Stomach (tissue), 9 donors: ENCODE data around the gene CHD9. TPM values are rescaled to one million over a fixed set of nuclear protein-coding genes. Genes with fewer than 3 reads are reported as not detected.

Experiments used
- DNase-seq, 2 donors: peaks; one replicate each; pipeline versions ENCODE4 v3.0.0 to v3.0.0-alpha.2; 2013 to 2019
- H3K27ac ChIP-seq, 5 donors: fragments of 200-600 bp in 4 of 5; sonication (generic) in 4 of 5; one replicate each; pipeline ENCODE4 v1.5.1; 2013 to 2019; ENCODE audit warnings: mild to moderate bottlenecking in 1 of 5, moderate library complexity in 1 of 5
- H3K27me3 ChIP-seq, 3 donors: fragments of 200-600 bp; sonication (generic); one replicate each; pipeline ENCODE4 v1.5.1; 2017 to 2019; ENCODE audit warnings: mixed run types in 1 of 3
- H3K36me3 ChIP-seq, 4 donors: fragments of 200-600 bp; sonication (generic); 1 replicate in 3 of 4; 2 replicates in 1 of 4; pipeline ENCODE4 v1.5.1; 2016 to 2019
- H3K4me1 ChIP-seq, 4 donors: fragments of 200-600 bp; sonication (generic); one replicate each; pipeline ENCODE4 v1.5.1; 2016 to 2019
- H3K4me3 ChIP-seq, 4 donors: fragments of 200-600 bp; sonication (generic) in 3 of 4; one replicate each; pipeline ENCODE4 v1.5.1; 2016 to 2019; ENCODE audit warnings: mild to moderate bottlenecking in 1 of 4
- H3K9me3 ChIP-seq, 4 donors: fragments of 200-600 bp; sonication (generic); one replicate each; pipeline ENCODE4 v1.5.1; 2016 to 2019
- CTCF ChIP-seq, 7 experiments: fragments of 450-650 bp in 4 of 7; fragments of 200-600 bp in 3 of 7; sonication (generic) in 3 of 7; IDR thresholded peaks; one replicate each; pipeline ENCODE4 v1.5.1; 2016 to 2019; ENCODE audit warnings: antibody characterized with exemption in 7 of 7, control low read depth in 2 of 7, mild to moderate bottlenecking in 1 of 7
- EP300 ChIP-seq: sonication (generic); formaldehyde crosslinking; IDR thresholded peaks from one replicate; pipeline ENCODE4 v1.6.1; 2017; ENCODE audit warnings: antibody characterized with exemption
- POLR2A ChIP-seq, 4 donors: fragments of 450-650 bp; IDR thresholded peaks; one replicate each; pipeline ENCODE4 v1.6.1; 2016; ENCODE audit warnings: antibody characterized with exemption in 4 of 4, control low read depth in 2 of 4, mild to moderate bottlenecking in 1 of 4, moderate library complexity in 1 of 4
- POLR2AphosphoS5 ChIP-seq, 3 donors: sonication (generic); formaldehyde crosslinking; IDR thresholded peaks; one replicate each; pipeline ENCODE4 v1.6.1; 2016; ENCODE audit warnings: antibody characterized with exemption in 3 of 3
- WGBS, 5 donors: extraction: QIAGEN DNeasy Blood & Tissue Kit in 3 of 5; methylation state at CpG; one replicate each; pipeline versions ENCODE4 v1.1.5 to v1.1.7; 2013 to 2018; 5-methylcytosine and 5-hydroxymethylcytosine counted together
- intact Hi-C: fragments of 100-400 bp; cut with DNase I; formaldehyde crosslinking; loops from one replicate; pipeline ENCODE4 v1.15.1; 2023; ENCODE audit warnings: low total_unique reads
- polyA plus RNA-seq, 3 donors: library from polyadenylated mRNA; stranded (reverse); fragments of 200-250 nt; gene quantifications; one replicate each; pipeline ENCODE4 v1.2.3, GENCODE V29; 2013
- small RNA-seq, 4 donors: library from RNA; depleted of rRNA; stranded (forward); fragments of <200 nt; gene quantifications; one replicate each; pipeline ENCODE3, GENCODE V24; 2016
- total RNA-seq, 5 donors: library from RNA; depleted of rRNA; stranded (reverse); fragments of >200 nt; gene quantifications; one replicate each; pipeline versions ENCODE4 v1.1.0 to v1.2.3, GENCODE V29; 2014 to 2016
- donor health status: healthy with polysubstance abuse.
- donor health status: Bipolar disorder and iron deficiency.
- donor health status: healthy.

Gene CHD9
- total and polyA plus RNA-seq, 8 donors = 8.1 to 224 (median 29.4) TPM

GRCh38 chr16:53372992-53373871 lies 318.4 kb downstream of the CHD9 start:
- Histone ChIP-seq H3K9me3 (no peaks in the 10 kb centered on the region), H3K4me3 (peak overlapping the region; percentile 35 to 47 (median 39)), H3K27me3 (peaks cover 0 to 32% (median 11%) of the 10 kb centered on the region in 3 donors), H3K27ac (peak overlapping the region; percentile 25 to 74 (median 34)), H3K4me1 (peaks cover 0 to 13% (median 6%) of the 10 kb centered on the region in 4 donors), H3K36me3 (no peaks in the 10 kb centered on the region)
- TF ChIP-seq EP300 (no peak), POLR2A (IDR thresholded peaks at IDR 0.05) (no peak), POLR2AphosphoS5 (IDR thresholded peaks at IDR 0.05) (peak in 1 of 3 donors; percentile 38), CTCF (IDR thresholded peaks at IDR 0.05) (peak in 2 of 7 experiments; percentile 24 to 38)
- intact Hi-C loops = no loop called here
- DNase-seq = peak; percentile 85 to 87
- 8 to 29% (median 16%) methylated on average over 47 to 56 of the region's 56 CpGs for WGBS, 5 donors

DNA sequence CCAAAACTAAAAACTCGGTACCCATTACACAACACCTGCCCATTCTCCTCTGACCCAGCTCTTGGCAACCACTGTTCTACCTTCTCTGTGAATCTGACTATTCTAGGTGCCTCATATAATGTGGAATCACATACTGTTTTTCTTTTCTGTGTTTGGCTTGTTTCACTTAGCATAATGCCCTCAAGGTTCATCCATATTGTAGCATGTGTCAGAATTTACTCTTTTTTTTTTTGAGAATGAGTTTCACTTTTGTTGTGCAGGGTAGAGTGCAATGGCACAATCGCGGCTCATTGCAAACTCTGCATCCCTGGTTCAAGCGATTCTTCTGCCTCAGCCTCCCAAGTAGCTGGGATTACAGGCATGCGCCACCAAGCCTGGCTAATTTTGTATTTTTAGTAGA lies 320.0 kb downstream of the CHD9 start:
- H3K9me3 ChIP-seq = no peaks in the 10 kb centered on the region
- no peak overlapping the region for H3K27ac ChIP-seq
- WGBS, 5 donors = 88 to 96% (median 94%) methylated on average over 5 of the region's 5 CpGs
- intact Hi-C loops = no loop called here
- peaks cover 0 to 32% (median 11%) of the 10 kb centered on the region in 3 donors for H3K27me3 ChIP-seq
- no peak for DNase-seq
- TF ChIP-seq POLR2AphosphoS5 (IDR thresholded peaks at IDR 0.05) = no peak
- no peak for TF ChIP-seq POLR2A (IDR thresholded peaks at IDR 0.05)
- no peak for TF ChIP-seq EP300
- no peak for TF ChIP-seq CTCF (IDR thresholded peaks at IDR 0.05)
- H3K4me3 ChIP-seq = no peak overlapping the region
- peaks cover 0 to 13% (median 6%) of the 10 kb centered on the region in 4 donors for H3K4me1 ChIP-seq
- H3K36me3 ChIP-seq = no peaks in the 10 kb centered on the region

GRCh38 chr16:53378138-53378537 lies 323.3 kb downstream of the CHD9 start:
- Histone ChIP-seq H3K4me1 (peaks cover 0 to 7% (median 2%) of the 10 kb centered on the region in 4 donors), H3K4me3 (no peak overlapping the region), H3K9me3 (no peaks in the 10 kb centered on the region), H3K27ac (no peak overlapping the region), H3K36me3 (no peaks in the 10 kb centered on the region), H3K27me3 (peaks cover 0 to 20% (median 6%) of the 10 kb centered on the region in 3 donors)
- WGBS, 5 donors = 39 to 67% (median 45%) methylated on average over 5 of the region's 5 CpGs
- intact Hi-C loops = no loop called here
- no peak for DNase-seq
- TF ChIP-seq EP300 (no peak), POLR2A (IDR thresholded peaks at IDR 0.05) (no peak), POLR2AphosphoS5 (IDR thresholded peaks at IDR 0.05) (no peak), CTCF (IDR thresholded peaks at IDR 0.05) (no peak)

Small RNAs within 50 kb of the gene (small RNA-seq; reads per million reads assigned to genes)
- gene RF01210 = 0 reads per million in 4 donors
- gene RNA5SP427 = 0 reads per million in 4 donors

Other genes with a start within 250 kb of the CHD9 start
- gene CHD9NB, start 2.1 kb upstream of the CHD9 start, total RNA-seq = 1 to 10 TPM in 1 of 5 donors, under 1 TPM in 3, not detected in 1; 0.58 to 8.2 (median 0.81) TPM
- 1 to 10 TPM in 2 of 3 donors, under 1 TPM in 1; 0.93 to 1.7 (median 1.1) TPM for gene CHD9NB, start 2.1 kb upstream of the CHD9 start, polyA plus RNA-seq